ENCODE results near the gene MCOLN1.

The MCOLN1 gene

DNA sequence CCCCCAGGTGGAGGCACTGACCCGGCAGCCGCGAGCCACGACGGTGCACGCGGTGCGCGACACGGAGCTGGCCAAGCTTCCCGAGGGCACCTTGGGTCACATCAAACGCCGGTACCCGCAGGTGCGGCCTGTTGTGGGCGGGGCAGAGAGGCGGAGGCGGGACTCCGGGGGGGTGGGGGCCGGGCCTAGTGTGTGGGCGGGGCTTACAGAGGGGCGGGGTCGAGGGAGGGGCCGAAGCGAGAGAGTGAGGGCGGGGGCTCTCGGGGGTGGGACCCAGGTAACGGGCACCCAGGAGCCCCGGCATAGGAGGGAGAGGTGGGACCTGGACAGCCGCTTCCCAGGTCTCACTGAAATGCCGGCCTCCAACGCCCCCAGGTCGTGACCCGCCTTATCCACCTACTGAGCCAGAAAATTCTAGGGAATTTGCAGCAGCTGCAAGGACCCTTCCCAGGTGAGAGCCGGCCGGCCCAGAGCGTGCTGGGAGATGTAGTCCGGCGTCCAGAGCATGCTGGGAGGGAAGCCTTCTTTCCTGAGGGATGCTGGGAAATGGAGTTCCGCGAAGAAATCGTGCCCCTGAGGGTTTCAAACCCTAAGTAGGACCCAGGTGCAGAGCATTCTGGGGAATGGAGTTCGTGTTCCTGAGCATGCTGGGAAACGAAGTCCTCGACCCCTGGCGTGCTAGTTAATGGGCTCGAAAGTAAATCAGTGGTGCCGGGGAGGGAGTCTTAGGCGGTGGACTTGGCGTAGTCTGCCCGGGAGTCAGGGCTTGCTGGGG, 28.8 kb downstream of the MCOLN1 start:
- peak overlapping the region; percentile 28 for H3K4me3 ChIP-seq (ENCODE audit: low read length)
- peak; percentile 23 for DNase-seq (ENCODE audit: low read depth)
- TF ChIP-seq, protein P1, sequence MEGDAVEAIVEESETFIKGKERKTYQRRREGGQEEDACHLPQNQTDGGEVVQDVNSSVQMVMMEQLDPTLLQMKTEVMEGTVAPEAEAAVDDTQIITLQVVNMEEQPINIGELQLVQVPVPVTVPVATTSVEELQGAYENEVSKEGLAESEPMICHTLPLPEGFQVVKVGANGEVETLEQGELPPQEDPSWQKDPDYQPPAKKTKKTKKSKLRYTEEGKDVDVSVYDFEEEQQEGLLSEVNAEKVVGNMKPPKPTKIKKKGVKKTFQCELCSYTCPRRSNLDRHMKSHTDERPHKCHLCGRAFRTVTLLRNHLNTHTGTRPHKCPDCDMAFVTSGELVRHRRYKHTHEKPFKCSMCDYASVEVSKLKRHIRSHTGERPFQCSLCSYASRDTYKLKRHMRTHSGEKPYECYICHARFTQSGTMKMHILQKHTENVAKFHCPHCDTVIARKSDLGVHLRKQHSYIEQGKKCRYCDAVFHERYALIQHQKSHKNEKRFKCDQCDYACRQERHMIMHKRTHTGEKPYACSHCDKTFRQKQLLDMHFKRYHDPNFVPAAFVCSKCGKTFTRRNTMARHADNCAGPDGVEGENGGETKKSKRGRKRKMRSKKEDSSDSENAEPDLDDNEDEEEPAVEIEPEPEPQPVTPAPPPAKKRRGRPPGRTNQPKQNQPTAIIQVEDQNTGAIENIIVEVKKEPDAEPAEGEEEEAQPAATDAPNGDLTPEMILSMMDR (conservative IDR thresholded peaks at IDR 0.05; ENCODE audit: low read depth, low read length): no peak

DNA sequence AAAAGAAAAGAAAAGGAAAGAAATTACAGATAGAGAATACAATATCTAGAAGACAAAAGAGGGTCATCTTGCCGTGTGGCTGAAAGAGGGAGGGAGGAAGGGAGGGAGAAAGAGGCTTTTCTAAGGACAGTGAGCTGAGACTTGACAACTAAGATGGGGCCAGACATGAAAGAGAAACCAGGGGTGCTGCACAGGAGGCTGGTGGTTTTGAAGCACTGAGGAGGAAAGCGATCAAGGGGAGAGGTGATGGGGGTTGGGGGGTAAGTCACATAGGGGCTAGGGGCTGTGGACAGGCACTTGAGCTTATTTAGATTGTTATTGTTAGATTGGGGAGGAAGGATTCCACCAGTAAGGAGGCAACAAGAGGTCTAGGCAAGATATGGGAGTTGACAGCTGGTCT, 30.4 kb downstream of the MCOLN1 start:
- DNase-seq (ENCODE audit: low read depth): no peak
- TF ChIP-seq, protein P1 (conservative IDR thresholded peaks at IDR 0.05; ENCODE audit: low read depth, low read length): no peak
- no peak overlapping the region for H3K4me3 ChIP-seq (ENCODE audit: low read length)

DNA sequence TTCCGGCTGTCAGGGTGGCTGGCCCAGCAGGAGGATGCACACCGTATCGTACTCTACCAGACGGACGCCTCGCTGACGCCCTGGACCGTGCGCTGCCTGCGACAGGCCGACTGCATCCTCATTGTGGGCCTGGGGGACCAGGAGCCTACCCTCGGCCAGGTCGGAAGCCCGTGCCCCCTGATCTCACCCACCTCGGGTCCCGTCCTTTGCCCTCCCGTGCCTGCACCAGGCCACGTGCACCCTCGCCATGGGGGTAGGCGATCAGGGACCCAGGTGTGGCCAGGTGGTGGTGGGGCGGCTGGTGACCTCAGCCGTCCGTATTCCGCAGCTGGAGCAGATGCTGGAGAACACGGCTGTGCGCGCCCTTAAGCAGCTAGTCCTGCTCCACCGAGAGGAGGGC, 32.1 kb downstream of the MCOLN1 start:
- no peak for DNase-seq (ENCODE audit: low read depth)
- TF ChIP-seq, protein P1 (conservative IDR thresholded peaks at IDR 0.05; ENCODE audit: low read depth, low read length): no peak
- H3K4me3 ChIP-seq (ENCODE audit: low read length): no peak overlapping the region

DNA sequence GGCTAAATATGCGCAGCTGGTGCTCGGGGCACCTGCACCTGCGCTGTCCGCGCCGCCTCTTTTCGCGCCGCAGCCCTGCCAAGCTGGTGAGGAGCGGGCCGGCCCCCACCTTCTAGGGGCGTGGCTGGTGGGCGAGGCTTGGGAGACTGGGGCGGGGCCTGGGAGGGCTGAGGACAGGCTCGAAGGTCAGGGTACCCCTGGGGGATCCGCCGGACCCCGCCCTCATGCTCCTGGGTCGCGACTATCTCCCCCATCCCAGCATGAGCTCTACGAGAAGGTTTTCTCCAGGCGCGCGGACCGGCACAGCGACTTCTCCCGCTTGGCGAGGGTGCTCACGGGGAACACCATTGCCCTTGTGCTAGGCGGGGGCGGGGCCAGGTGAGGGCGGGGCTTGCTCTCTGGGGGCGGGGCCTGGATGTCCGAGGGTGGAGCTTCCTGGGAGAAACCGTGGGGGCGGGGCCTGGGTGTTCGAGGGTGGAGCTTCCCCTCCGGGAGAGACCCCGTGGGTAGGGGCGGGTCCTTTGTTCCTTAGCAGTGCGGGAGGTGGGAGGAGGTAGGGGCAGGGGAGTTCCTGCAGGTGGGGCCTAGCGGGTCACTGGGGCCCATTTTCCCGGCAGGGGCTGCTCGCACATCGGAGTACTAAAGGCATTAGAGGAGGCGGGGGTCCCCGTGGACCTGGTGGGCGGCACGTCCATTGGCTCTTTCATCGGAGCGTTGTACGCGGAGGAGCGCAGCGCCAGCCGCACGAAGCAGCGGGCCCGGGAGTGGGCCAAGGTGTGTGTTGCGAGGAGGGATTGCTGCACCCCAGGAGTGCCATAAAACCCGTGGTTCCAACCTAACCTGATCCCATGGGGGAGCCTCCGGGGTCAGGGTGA, 32.8 kb downstream of the MCOLN1 start:
- no peak for DNase-seq (ENCODE audit: low read depth)
- TF ChIP-seq, protein P1 (conservative IDR thresholded peaks at IDR 0.05; ENCODE audit: low read depth, low read length): no peak
- no peak overlapping the region for H3K4me3 ChIP-seq (ENCODE audit: low read length)

DNA sequence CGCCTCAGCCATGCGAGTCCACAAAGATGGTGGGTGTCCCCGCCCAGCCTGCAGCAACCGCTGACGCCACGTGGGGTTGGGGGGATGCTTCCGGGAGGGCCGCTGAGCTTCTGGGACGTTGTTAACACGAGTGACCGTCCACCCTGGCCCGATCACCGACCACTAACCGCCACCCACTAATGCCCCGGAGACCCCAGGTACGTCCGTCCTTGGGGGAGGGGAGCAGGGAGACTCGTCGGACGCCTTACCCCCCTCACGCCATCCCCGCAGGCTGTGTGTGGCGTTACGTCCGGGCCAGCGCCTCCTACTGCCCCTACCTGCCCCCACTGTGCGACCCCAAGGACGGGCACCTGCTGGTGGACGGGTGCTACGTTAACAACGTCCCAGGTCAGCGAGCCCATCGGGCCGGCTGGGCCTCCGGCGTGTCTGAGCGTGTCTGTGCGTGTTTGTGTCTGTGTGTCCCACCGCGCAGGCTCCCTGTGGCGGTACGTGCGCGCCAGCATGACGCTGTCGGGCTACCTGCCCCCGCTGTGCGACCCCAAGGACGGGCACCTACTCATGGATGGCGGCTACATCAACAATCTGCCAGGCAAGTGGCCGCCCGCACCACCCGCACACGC, 34.4 kb downstream of the MCOLN1 start:
- TF ChIP-seq, protein P1 (conservative IDR thresholded peaks at IDR 0.05; ENCODE audit: low read depth, low read length): no peak
- no peak for DNase-seq (ENCODE audit: low read depth)
- H3K4me3 ChIP-seq (ENCODE audit: low read length): no peak overlapping the region

DNA sequence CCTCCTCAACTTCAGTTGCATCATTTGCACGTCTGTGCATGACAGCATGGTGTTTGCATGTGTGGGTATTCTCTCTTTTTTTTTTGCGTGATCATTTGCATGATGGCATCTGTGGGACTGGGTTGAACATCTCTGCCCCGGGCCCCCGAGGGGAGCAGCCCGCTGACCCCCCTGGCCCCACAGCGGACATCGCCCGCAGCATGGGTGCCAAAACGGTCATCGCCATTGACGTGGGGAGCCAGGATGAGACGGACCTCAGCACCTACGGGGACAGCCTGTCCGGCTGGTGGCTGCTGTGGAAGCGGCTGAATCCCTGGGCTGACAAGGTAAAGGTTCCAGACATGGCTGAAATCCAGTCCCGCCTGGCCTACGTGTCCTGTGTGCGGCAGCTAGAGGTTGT, 36.2 kb downstream of the MCOLN1 start:
- H3K4me3 ChIP-seq (ENCODE audit: low read length): no peak overlapping the region
- TF ChIP-seq, protein P1 (conservative IDR thresholded peaks at IDR 0.05; ENCODE audit: low read depth, low read length): no peak
- DNase-seq (ENCODE audit: low read depth): no peak

All from retinal pigment epithelial cell (primary cell).